BLaER1 (cell line): ENCODE measurements around the gene ATP8A1.

Experiments used
- H3K27ac ChIP-seq: shearing (Covaris generic); formaldehyde crosslinking; 2 replicates; pipeline ENCODE4 v1.8.1; 2022
- H3K27me3 ChIP-seq: shearing (Covaris generic); formaldehyde crosslinking; 2 replicates; pipeline ENCODE4 v1.8.1; 2022
- H3K36me3 ChIP-seq: shearing (Covaris generic); formaldehyde crosslinking; 2 replicates; pipeline ENCODE4 v1.8.1; 2022
- H3K4me1 ChIP-seq: shearing (Covaris generic); formaldehyde crosslinking; 2 replicates; pipeline ENCODE4 v1.8.1; 2022
- H3K4me2 ChIP-seq: shearing (Covaris generic); formaldehyde crosslinking; 2 replicates; pipeline ENCODE4 v1.8.1; 2022
- H3K4me3 ChIP-seq: shearing (Covaris generic); formaldehyde crosslinking; 2 replicates; pipeline ENCODE4 v1.8.1; 2022
- H3K9ac ChIP-seq: shearing (Covaris generic); formaldehyde crosslinking; 2 replicates; pipeline ENCODE4 v1.8.1; 2022
- H3K9me3 ChIP-seq: shearing (Covaris generic); formaldehyde crosslinking; 2 replicates; pipeline ENCODE4 v1.8.1; 2022
- H4K20me1 ChIP-seq: shearing (Covaris generic); formaldehyde crosslinking; 2 replicates; pipeline ENCODE4 v1.8.1; 2022
- Cebpa-rat ChIP-seq: shearing (Covaris generic); IDR thresholded peaks from 2 replicates; pipeline ENCODE4 v1.8.1; 2022

The ATP8A1 gene

DNA sequence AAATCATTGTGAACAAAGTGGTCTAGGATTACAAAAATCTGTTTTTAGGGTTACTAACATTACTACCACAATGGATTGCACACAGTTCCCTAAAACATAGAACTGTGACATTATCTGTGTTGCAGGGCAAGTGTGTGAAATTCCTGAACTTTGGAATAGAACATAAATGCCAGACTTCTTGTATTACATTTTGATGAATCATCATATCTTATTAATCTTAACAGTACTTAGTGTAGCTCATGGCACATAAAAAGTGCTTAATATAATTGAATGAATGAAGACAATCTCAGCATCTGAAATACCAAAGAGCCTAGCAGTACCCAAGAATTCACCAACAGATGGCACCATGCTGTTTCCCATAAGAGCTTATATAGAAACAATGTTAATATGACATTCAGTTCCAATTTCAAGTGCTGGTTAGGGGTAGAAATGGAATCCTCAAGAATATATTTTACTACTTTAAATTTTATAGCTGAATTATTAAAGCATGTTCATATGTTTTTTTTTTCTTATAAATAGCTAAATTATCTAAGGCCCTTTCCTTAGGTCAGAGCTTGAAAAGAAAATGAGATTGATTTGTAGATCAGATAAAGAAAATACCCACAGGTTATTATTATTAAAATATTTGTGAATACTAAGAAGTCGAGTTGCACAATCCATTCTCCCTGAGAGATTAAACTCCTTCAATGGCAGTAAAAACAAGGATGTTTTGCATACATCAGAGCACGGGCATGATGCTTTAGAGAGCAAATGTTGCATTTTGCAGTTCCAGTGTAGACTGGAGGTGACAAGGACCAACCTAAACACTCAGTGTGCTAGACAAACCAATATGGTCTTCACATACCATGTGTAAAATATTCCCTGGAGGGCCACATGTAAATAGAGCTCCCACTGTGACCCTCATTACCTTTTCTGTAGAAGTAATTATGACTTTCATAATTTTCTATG is 285.3 kb downstream of the ATP8A1 start:
- no peaks in the 10 kb centered on the region for H3K27me3 ChIP-seq
- no peak overlapping the region for H3K9ac ChIP-seq
- TF ChIP-seq Cebpa-rat = no peak
- no peak overlapping the region for H3K4me3 ChIP-seq
- H4K20me1 ChIP-seq = no peaks in the 10 kb centered on the region
- H3K4me1 ChIP-seq = no peaks in the 10 kb centered on the region
- H3K27ac ChIP-seq = no peak overlapping the region
- H3K9me3 ChIP-seq = peaks cover 12% of the 10 kb centered on the region; the same call in 1 of the 2 replicates
- H3K4me2 ChIP-seq = no peak overlapping the region
- H3K36me3 ChIP-seq = no peaks in the 10 kb centered on the region

DNA sequence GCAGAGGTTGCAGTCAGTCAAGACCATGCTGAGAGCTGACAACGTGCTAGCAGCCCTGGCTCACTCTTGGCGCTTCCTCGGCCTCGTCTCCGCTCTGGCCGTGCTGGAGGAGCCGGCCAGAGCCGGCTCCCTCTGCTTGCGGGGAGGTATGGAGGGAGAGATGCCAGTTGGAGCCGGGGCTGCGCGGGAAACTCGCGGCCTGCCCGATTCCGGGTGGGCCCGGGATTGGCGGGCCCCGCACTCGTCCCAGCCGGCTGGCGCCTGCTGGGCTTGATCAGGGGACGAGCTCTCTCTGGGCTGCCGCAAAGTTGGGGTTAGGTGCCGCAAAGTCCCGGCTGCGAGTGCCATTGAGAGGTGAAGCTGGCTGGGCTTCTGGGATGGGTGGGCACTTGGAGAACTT is 287.4 kb downstream of the ATP8A1 start:
- Histone ChIP-seq H3K36me3 (no peaks in the 10 kb centered on the region), H3K4me3 (no peak overlapping the region)
- TF ChIP-seq Cebpa-rat = no peak

DNA sequence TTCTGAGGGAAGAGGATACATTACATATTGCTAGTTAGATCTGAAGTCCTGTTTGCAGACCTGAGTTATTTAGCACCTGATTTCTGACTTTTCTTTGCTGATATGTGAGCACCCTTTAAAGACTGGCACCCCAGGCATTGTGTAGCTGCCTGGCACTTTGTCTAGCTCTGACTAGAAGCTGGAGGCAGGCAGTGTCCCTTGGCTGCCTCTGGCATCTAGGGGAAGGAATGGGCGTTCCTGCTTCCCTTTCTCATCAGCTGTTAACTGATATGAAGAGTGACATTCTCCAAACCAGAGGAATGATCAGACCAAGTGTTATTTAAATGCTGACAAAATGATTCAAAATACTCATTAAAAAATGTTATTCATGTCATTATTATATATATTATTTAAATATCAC is 289.9 kb downstream of the ATP8A1 start:
- H3K36me3 ChIP-seq = no peaks in the 10 kb centered on the region
- no peaks in the 10 kb centered on the region for H4K20me1 ChIP-seq
- no peak overlapping the region for H3K4me2 ChIP-seq
- H3K27ac ChIP-seq = no peak overlapping the region
- no peak overlapping the region for H3K4me3 ChIP-seq
- no peak for TF ChIP-seq Cebpa-rat
- peaks cover 8% of the 10 kb centered on the region; the same call in 1 of the 2 replicates for H3K9me3 ChIP-seq
- no peaks in the 10 kb centered on the region for H3K27me3 ChIP-seq
- H3K4me1 ChIP-seq = no peaks in the 10 kb centered on the region
- no peak overlapping the region for H3K9ac ChIP-seq

More for the DNA sequence above, 287.4 kb downstream of the ATP8A1 start:
- Histone ChIP-seq H3K4me1 (no peaks in the 10 kb centered on the region), H3K27me3 (no peaks in the 10 kb centered on the region), H3K9me3 (peaks cover 12% of the 10 kb centered on the region; the same call in 1 of the 2 replicates), H4K20me1 (no peaks in the 10 kb centered on the region), H3K27ac (no peak overlapping the region), H3K9ac (no peak overlapping the region), H3K4me2 (no peak overlapping the region)

DNA sequence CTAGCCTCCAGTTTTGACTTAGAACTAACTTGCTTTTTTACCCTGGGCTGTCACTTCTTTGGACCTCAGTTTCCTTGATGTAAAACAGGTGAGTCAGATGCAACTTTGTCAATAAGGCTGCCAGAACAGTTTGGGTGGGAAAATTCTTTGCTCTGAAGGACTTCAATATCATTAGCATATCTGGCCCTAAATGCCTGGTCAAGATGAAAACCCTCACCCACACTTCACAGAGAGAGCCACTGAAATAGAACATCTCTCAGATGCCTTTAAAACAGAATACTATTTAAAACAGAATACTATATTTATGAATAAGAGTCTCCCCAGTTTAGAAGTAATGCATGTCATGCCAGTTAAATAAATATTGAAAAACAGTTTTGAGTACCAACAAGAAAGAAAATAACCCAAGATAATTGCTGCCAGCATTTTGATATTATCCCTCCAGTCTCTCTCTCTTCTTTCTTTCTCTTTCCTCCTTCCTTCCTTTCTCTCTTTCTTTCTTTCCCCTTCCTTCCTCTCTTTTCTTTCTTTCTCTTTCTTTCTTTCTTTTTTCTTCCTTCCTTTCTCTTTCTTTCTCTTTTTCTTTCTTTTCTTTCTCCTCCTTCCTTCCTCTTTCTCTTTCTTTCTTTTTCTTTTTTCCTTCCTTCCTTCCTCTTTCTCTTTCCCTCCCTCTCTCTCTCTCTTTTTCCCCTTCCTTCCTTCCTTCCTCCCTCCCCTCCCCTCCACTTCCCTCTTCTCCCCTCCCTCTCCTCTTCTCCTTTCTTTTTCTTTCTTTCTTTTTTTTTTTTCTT is 292.4 kb downstream of the ATP8A1 start:
- Histone ChIP-seq H4K20me1 (no peaks in the 10 kb centered on the region), H3K4me1 (no peaks in the 10 kb centered on the region), H3K9me3 (peaks cover 4% of the 10 kb centered on the region; the same call in 1 of the 2 replicates), H3K27me3 (no peaks in the 10 kb centered on the region), H3K9ac (no peak overlapping the region), H3K4me3 (no peak overlapping the region), H3K36me3 (no peaks in the 10 kb centered on the region), H3K27ac (no peak overlapping the region), H3K4me2 (no peak overlapping the region)
- no peak for TF ChIP-seq Cebpa-rat

DNA sequence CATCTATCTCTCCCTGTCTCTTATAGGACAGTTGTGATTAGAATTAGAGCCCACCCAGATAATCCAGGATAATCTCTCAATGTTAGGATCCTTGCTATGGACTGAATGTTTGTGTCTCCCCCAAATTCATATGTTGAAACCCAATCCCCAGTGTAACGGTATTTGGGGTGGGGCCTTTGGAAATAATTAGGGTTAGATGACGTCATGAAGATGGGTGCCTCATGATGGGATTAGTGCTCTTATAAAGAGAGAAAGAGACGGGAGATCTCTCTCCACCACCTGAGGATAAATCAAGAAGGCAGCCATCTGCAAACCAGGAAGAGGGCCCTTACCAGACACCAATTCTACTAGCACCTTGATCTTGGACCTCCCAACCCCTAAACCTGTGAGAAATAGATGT is 293.3 kb downstream of the ATP8A1 start:
- no peaks in the 10 kb centered on the region for H4K20me1 ChIP-seq
- no peak overlapping the region for H3K4me3 ChIP-seq
- no peak overlapping the region for H3K4me2 ChIP-seq
- no peaks in the 10 kb centered on the region for H3K36me3 ChIP-seq
- H3K9me3 ChIP-seq = no peaks in the 10 kb centered on the region
- H3K9ac ChIP-seq = no peak overlapping the region
- no peak for TF ChIP-seq Cebpa-rat
- no peaks in the 10 kb centered on the region for H3K4me1 ChIP-seq
- H3K27ac ChIP-seq = no peak overlapping the region
- no peaks in the 10 kb centered on the region for H3K27me3 ChIP-seq

DNA sequence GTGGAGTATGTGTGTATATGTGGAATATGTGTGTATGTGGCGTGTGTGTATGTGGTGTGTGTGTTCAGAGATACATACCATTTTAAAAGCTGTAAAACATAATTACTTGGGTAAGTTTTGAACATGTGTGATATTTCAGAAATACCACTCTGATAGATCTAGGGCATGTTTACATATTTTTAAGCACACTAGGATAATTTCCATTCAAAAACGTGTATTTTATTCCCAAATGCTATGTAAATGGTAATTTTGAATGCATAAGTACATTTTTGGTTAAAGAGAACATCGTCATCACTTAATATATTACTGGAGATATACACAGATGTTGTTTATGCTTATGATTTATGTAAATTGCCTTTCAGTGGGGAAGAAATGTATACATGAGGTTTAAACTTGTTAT is 294.3 kb downstream of the ATP8A1 start:
- H4K20me1 ChIP-seq = no peaks in the 10 kb centered on the region
- H3K36me3 ChIP-seq = no peaks in the 10 kb centered on the region
- no peak for TF ChIP-seq Cebpa-rat
- H3K4me2 ChIP-seq = no peak overlapping the region
- H3K9ac ChIP-seq = no peak overlapping the region
- no peaks in the 10 kb centered on the region for H3K9me3 ChIP-seq
- H3K4me1 ChIP-seq = no peaks in the 10 kb centered on the region
- no peak overlapping the region for H3K4me3 ChIP-seq
- no peak overlapping the region for H3K27ac ChIP-seq
- H3K27me3 ChIP-seq = no peaks in the 10 kb centered on the region

DNA sequence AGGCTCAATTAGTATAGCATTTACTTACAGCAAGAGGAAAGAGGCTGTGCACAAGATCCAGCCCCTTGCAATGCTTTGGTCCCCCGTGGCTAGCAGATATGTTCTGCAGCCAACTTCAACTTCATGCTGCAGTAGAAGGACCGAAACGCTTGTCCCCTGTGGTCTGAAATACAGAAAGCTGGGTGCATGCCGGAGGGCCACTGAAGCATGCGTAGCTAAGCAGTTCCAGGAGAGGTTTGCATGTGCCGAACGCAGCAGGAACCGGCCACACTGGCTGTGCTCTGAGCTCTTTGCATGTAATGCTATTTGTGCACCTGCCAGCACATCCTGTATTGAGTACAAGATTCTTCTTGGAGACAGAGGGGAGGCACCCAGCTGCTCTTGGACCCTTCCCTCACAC is 295.4 kb downstream of the ATP8A1 start:
- Histone ChIP-seq H4K20me1 (no peaks in the 10 kb centered on the region), H3K27me3 (no peaks in the 10 kb centered on the region), H3K9ac (no peak overlapping the region), H3K4me1 (no peaks in the 10 kb centered on the region), H3K4me2 (no peak overlapping the region), H3K27ac (no peak overlapping the region), H3K36me3 (no peaks in the 10 kb centered on the region), H3K9me3 (no peaks in the 10 kb centered on the region), H3K4me3 (no peak overlapping the region)
- no peak for TF ChIP-seq Cebpa-rat

DNA sequence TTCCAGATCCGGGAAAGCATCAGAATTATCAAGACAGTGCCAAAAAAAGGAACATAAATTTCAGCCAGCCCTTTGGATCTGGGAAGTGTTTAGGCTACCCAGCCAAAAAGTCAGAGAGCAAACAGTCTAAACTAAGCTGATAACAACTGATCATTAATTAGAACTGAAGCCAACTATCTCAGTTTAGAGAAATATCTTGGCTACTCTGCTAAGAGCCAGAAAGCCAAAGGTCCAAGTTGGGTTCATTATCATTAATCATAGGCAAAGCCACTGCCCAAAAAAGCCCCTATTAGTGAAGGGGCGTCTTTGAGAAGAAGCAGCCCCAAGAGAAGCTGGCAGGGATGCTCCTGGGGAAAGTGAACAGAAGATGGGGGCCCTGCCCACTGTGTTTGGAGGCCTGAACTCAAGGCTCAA is 296.6 kb downstream of the ATP8A1 start:
- Histone ChIP-seq H3K27me3 (no peaks in the 10 kb centered on the region), H3K4me2 (no peak overlapping the region), H3K4me3 (no peak overlapping the region), H3K36me3 (no peaks in the 10 kb centered on the region), H4K20me1 (no peaks in the 10 kb centered on the region), H3K9me3 (no peaks in the 10 kb centered on the region), H3K4me1 (no peaks in the 10 kb centered on the region), H3K9ac (no peak overlapping the region), H3K27ac (no peak overlapping the region)
- no peak for TF ChIP-seq Cebpa-rat

DNA sequence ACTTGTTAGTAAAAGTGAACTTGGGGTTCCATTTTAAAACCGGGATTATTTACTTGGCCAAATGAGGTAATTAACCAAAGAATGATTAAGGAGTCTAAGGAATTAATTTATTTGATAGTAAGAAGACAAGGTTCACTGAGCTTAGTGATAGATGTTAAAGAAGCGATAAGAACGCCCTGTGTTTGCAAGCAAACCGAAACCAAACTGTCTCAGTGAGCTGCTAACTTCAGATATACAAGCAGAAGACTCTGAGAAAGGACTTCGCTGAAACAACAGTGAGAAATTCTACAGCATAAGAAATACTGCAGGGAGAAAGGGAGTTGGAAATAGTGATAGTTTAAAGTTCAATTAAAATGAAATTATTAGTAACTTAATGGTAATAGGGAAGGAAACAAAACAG is 297.2 kb downstream of the ATP8A1 start:
- no peaks in the 10 kb centered on the region for H3K36me3 ChIP-seq
- no peaks in the 10 kb centered on the region for H3K27me3 ChIP-seq
- H4K20me1 ChIP-seq = no peaks in the 10 kb centered on the region
- no peaks in the 10 kb centered on the region for H3K4me1 ChIP-seq
- H3K4me2 ChIP-seq = no peak overlapping the region
- no peak for TF ChIP-seq Cebpa-rat
- H3K4me3 ChIP-seq = no peak overlapping the region
- no peaks in the 10 kb centered on the region for H3K9me3 ChIP-seq
- H3K27ac ChIP-seq = no peak overlapping the region
- no peak overlapping the region for H3K9ac ChIP-seq
